ENCODE results near the gene RPS23.
"Not testable (repeated sequence)": the region's sequence is repeated elsewhere in the genome, so short reads cannot be mapped to it uniquely, and the experiment has no call there.

RPS23 gene

DNA sequence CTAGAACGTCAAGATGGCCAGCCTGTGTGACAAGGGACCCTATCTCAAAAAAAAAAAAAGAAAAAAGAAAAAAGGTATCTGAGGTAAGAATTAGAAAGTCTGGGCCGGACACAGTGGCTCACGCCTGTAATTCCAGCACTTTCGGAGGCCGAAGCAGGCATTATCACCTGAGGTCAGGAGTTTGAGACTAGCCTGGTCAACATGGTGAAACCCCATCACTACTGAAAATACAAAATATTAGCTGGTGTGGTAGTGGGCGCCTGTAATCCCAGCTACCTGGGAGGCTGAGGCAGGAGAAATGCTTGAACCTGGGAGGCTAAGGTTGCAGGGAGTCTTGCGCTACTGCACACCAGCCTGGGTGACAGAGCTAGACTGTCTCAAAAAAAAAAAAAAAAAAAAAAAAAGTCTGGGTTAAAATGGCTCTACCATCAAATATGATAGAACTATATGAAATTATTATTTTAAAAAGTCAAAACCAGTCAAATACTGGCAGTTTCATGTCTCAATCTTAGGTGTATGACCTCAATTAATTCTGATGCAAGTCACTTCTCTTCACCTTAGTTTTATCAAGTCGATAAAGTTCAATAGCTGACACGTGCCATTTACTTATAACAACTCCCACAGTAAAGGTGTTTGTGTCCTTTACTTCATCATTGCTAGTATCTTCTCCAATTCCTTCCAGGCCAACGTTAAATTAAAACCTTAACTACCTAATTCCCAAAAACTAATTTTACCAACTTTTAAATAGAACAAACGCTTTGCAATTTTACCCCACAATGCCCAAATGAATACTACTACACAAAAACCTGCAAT is 1.1 kb downstream of the RPS23 start:
- peak overlapping the region; percentile 100 for H3K4me3 ChIP-seq
- H3K27ac ChIP-seq, result no peak overlapping the region
- TF ChIP-seq, protein P1, sequence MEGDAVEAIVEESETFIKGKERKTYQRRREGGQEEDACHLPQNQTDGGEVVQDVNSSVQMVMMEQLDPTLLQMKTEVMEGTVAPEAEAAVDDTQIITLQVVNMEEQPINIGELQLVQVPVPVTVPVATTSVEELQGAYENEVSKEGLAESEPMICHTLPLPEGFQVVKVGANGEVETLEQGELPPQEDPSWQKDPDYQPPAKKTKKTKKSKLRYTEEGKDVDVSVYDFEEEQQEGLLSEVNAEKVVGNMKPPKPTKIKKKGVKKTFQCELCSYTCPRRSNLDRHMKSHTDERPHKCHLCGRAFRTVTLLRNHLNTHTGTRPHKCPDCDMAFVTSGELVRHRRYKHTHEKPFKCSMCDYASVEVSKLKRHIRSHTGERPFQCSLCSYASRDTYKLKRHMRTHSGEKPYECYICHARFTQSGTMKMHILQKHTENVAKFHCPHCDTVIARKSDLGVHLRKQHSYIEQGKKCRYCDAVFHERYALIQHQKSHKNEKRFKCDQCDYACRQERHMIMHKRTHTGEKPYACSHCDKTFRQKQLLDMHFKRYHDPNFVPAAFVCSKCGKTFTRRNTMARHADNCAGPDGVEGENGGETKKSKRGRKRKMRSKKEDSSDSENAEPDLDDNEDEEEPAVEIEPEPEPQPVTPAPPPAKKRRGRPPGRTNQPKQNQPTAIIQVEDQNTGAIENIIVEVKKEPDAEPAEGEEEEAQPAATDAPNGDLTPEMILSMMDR (IDR thresholded peaks at IDR 0.05), result no peak
- no peak for DNase-seq (ENCODE audit: low spot score)

DNA sequence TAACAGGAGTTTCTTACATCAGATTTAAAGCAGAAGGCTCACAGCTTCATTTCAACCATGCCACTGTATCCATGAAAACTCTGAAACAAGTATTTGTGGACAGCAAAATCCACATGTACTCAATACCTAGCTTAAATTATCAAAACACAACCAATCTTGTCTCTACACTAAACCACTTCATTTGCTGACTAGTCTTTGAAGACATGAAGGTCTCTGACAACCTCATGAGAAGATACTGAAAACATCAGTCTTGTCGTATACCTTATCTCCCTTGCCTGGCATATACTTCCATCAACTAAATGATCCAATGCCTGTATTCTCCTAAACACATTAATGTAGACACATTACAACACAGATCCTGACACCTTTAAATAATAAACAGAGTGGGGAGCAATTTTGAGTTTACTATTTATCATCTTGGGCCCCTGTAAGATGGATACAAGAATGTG is 2.9 kb downstream of the RPS23 start:
- Histone ChIP-seq H3K4me3 (no peak overlapping the region), H3K27ac (no peak overlapping the region)
- DNase-seq (ENCODE audit: low spot score), result no peak
- TF ChIP-seq, protein P1 (IDR thresholded peaks at IDR 0.05), result no peak

- TF ChIP-seq, protein P1 (IDR thresholded peaks at IDR 0.05), result no peak
- DNase-seq (ENCODE audit: low spot score), result no peak
- no peak overlapping the region for H3K4me3 ChIP-seq
- no peak overlapping the region for H3K27ac ChIP-seq
Measured at GRCh38 chr5:82274343-82275211, 3.6 kb downstream of the RPS23 start.

- not testable (repeated sequence) for DNase-seq (ENCODE audit: low spot score); H3K27ac ChIP-seq; H3K4me3 ChIP-seq
Measured at GRCh38 chr5:82273426-82273825, 4.7 kb downstream of the RPS23 start.

DNA sequence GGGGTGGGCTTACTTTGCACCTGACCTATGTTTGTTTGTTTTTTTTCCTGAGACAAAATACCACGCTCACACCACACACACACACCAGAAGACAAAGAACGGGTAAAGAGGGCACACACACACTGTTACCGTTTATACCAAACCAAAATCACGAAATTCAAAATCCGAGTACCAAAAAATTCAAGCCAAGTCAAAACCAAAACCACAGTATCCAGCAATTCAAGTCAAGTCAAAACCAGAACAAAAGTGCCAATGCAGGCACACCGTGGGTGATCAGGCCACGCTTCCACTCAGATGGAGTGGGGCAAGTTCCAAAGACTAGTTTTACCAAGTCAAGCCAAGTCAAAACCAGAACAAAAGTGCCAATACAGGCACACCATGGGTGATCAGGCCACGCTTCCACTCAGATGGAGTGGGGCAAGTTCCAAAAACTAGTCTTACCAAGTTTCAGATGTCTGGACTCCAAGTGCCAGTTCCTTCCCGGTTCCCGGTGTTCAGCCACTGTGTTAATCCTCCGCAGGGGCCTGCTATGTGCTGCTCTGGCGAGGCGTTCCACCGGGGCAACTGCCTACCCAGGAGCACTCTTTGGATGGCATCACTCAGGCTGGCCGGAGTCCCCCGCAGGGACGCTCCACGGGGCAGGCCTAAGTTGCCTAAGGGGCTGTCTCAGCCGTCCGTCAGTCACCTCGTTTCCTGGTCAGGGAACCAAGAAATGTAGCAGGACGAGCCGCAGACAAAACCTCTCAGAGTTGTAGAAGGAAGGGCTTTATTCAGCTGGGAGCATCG is 5.4 kb downstream of the RPS23 start:
- not testable (repeated sequence) for H3K4me3 ChIP-seq; DNase-seq (ENCODE audit: low spot score); H3K27ac ChIP-seq

GRCh38 chr5:82269363-82269762 is 8.8 kb downstream of the RPS23 start:
- not testable (repeated sequence) for H3K4me3 ChIP-seq; H3K27ac ChIP-seq; DNase-seq (ENCODE audit: low spot score)

GRCh38 chr5:82267297-82267933 is 10.7 kb downstream of the RPS23 start:
- H3K27ac ChIP-seq; H3K4me3 ChIP-seq; DNase-seq (ENCODE audit: low spot score): not testable (repeated sequence)

- Histone ChIP-seq H3K27ac (peak overlapping the region in 1 of 2 donors; percentile 9), H3K4me3 (no peak overlapping the region)
- TF ChIP-seq, protein P1 (IDR thresholded peaks at IDR 0.05), result no peak
- no peak for DNase-seq (ENCODE audit: low spot score)
Measured at GRCh38 chr5:82265047-82265446, 13.1 kb downstream of the RPS23 start.

Data from coronary artery (tissue), 2 donors.